Frontal cortex (tissue), 4 donors: ENCODE measurements around the gene PLXNA1. TPM values are rescaled to one million over a fixed set of nuclear protein-coding genes. Genes with fewer than 3 reads are reported as not detected.

ENCODE experiments used
- DNase-seq, 2 donors: peaks; one replicate each; pipeline ENCODE4 v3.0.0; 2012; ENCODE audit warnings: low spot score in 2 of 2
- FAIRE-seq: peaks from 2 replicates; lab custom pipeline; 2012; peaks lifted over from hg19 to GRCh38; lab: Jason Lieb, UNC
- total RNA-seq: library from RNA; depleted of rRNA; stranded (reverse); fragments of >200 nt; gene quantifications from one replicate; pipeline ENCODE4 v1.2.3, GENCODE V29; 2014
- donor health status: control.
- donor health status: control.
- donor health status: control.

The PLXNA1 gene
- total RNA-seq, result 46.9 TPM

DNA sequence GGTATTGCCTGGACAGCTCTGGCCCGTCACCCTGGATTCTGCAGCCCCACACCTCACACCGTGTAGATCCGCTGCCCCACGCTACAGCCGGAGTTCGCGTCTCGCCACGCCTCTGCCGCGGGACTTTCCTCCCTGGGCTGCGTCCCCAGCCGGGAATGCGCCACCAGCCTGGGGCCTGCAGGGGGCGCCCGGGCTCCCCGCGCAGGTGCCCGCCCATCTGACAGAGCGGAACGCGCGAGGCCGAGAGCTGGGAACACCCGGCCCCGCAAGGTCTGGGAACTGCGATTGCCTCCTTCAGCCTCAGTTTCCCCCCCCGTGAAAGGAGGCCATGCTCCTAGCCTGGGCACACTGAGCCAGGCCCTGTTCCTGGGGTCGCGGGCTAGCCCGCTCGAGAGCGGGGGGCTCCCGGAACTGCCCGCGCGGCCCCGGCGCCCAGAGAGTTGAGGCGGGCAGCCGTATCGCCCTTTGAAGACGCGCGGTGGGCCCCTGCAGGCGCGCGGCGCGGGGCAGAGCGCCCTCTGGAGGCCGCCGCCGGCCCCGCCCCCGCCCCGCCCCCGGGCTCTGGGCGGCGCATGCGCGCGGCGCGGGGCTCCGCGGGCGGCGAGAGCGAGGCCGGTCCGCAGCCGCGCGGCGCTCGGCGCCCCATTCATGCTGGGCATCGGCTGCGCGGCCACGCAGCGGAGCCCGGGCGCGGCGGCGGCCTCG, at the start of gene PLXNA1:
TSS of gene PLXNA1 (plus strand) at position 645 of the 705 bp plus-strand sequence. CDS start 5,479 bp downstream, outside the sequence.
- FAIRE-seq, result no peak
- DNase-seq, result peak; percentile 95 to 96

DNA sequence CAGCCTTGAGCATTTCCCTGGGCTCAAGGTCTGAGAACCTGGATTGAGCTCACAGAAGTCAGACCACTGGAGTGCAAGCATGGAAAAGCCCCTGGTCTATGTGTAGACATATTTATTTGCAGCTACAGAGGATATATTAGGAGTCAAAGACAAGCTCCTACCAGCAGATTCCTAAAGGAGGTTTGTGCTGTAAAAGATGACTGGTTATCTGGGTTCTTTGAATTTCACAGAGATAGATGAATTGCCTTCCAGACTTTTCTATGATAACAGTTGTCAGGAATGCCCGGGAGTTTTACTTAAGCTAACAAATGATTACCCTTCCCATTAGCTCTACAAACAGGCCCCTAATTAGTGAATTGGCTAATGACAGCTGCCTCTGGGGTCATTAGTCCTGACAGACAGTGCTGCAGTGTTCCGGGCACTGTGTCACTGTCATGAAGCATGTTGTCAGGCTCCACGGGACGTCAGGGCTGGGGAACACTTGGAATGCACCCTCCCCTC, 48.8 kb upstream of the PLXNA1 start:
- FAIRE-seq (no peak), DNase-seq (no peak)

DNA sequence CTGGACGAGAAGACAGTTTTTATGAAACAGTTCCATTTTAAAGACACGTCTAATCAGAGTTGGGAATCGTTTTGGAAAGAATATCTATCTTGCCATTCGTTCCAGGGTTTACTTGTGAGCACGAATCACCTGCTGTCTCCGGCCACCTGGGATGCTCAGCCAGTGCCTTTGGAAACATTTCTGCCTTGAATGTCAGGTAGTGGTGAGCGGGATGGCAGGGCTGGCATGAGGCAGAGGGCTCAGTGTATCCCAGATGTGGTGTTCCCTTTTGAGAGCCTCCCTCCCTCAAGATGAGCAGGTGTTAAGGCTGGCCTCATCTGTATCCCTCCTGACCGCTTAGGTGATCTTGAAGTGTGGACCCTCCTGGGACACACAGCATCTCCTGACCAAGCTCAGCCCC, 47.9 kb upstream of the PLXNA1 start:
- FAIRE-seq (no peak), DNase-seq (no peak)

DNA sequence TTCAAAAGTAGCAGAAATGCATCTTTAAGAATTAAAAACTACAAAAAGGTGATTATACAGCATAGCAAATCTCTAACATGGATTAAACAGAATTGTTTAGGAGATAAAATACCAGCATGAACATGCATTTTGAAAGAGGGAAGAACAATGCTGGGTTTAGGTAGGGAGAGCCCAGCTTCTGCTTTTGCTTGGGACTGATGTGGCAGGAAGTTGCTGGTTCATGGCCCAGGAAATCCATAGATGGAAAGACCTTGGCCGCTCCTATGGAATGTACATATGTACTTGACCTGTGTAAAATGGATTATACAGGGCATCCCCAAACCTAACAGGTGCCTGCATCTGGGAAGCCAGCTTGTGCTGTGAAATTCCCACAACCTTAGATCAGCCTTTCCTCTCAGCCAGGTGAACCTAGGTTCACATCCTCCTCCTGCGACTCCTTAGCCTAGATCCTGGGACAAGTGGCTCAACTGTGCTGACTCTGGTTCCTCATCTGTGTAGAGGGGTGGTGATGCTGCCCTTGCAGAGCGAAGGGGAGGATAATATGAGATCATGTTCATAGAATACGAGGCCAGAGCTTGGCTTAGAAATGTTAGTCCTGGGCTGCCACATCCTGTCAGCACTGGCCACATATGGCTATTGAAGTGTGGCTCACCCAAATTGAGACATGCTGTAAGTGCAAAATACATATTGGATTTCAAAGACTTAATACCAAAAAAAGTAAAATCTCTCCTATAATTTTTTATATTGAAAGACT, 47.0 kb upstream of the PLXNA1 start:
- FAIRE-seq, result no peak
- DNase-seq, result no peak

DNA sequence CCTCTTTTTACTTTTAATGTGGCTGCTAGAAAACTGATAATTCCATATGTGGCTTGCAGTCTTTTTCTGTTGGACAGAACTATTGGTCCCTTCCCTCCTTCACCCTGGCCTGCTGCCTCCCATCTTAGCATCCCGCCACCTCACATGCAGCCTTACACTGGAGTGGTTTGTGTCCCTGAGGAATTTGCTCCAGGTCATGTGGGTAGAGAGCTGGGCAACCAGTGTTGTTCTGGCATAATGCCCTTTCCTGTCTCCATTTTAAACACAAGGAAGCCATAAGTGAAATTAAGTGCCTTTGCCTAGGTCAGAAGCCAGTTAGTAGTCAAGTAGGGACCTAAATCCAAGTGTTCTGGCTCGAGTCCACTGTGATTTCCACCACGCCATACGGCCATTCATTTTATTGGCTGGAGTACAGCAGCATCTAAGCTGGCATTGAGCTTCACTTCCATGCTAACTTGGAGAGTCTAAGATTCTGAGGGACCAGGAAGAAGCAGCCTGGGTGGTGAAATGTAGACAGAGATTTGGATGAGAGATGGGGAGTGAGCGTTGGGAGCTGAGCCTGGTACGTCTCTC, 46.0 kb upstream of the PLXNA1 start:
- DNase-seq (no peak), FAIRE-seq (no peak)

DNA sequence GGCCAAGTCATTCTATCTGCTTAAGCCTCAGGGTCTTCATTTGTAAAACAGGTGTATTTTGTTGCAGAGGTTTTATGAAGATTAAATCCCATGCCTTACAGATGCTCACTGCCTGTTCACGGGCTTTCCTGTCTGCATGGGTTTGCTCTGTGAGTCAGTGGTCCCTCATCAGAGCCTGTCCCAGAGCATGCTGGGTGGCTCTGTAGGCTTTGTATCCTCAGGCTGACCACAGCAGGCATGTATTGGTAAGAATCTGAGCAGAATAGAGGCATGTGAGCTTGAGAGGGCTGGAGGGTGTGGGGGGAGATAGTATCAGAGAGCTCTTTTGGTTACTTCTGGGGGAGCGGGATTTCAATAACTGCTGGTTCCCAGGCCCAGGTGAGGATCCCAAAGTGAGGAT, 45.4 kb upstream of the PLXNA1 start:
- FAIRE-seq, result no peak

DNA sequence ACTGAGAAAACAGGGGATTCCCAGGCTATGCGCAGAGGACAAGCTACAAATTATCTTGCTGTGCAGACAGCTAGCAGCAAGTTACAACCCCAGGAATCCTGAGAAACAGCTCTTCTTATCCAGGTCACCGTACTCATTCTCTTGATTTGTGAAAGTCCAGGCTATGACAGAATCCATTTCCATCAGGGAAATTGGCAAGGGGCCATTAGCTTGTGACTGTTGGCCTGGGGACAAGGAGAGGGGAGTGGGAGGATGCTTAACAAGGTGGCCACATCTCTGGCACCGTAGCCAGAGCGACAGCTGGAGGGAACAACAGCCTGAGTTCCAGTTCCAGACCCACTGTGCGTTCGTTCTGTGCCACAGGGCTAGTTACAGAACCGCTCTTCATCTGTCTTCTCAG, 44.9 kb upstream of the PLXNA1 start:
- DNase-seq (no peak), FAIRE-seq (no peak)

More for the DNA sequence above, 45.4 kb upstream of the PLXNA1 start:
- DNase-seq, result no peak

DNA sequence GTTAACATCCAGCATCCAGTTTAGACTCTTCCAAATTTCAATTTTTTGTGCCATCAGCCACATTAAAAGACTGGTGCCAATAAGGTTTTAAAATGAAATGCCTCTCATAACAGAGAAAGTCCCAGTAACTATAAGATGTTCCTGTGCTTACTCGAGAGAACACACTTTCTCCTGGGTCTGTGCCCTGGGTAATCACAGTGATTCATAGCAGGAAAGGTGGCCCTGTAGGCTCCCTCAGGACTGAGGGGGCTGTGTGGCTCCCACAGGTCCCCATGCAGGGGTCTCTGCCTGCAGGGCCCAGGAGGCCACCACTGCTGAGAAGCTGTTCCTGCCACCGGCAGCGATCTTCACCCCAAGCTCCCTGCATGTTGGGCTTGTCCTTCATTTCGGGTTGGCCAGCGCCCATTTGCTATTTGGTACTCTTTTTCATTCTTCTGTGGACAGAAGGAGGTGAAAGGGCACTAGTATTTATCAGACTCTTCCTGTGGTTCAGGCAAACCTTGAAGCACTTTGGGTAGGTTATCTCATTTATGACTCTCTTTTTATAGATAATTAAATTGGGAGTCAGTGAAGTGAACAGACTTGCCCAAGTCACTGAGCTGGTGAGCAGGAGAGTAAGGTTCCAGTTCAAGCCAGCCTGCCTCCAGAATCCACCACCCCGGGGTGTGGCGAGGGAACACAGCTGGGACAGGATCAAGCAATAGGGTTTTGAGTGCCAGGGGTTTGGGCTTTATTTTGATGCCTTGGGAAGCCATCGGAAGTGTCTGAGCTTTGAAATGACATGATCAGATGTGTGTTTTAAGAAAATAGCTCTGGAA, 44.2 kb upstream of the PLXNA1 start:
- FAIRE-seq, result no peak
- no peak for DNase-seq

DNA sequence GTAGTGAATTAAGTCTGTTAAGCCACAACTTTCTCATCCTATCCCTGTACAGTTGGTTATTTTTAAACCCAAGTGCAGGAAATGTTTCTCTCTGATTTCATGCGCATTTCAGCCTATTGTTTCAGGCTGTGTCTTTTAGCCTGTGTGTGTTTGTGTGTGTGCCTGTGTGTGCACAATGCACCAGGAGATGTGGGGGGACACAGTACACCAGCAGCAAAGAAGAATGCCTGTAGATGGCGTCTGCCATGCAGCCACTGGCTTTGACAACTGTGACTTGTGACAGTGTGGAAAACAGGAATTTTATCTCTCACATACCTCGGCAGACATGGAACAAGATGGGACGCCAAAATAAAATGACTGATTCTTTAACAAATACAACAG, 43.6 kb upstream of the PLXNA1 start:
- DNase-seq (no peak), FAIRE-seq (no peak)

DNA sequence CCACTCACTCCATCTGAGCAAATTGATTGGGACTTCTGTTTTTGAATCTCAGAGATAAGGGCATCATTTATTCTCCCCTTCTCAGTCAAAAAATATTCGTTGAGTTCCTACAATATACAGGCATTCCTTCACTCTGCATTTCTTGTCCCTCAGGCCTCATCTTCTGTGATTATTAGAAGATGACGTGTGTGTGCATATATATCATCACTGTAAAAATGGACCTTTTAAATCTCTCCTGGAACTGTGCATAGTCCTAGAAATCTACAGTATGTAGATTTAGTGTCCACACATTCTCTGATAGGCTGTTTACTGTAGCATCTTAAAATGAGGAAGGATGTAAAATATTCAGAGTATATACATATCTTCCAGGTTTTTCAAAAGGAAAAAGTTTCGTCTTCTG, 43.2 kb upstream of the PLXNA1 start:
- FAIRE-seq (no peak), DNase-seq (no peak)

DNA sequence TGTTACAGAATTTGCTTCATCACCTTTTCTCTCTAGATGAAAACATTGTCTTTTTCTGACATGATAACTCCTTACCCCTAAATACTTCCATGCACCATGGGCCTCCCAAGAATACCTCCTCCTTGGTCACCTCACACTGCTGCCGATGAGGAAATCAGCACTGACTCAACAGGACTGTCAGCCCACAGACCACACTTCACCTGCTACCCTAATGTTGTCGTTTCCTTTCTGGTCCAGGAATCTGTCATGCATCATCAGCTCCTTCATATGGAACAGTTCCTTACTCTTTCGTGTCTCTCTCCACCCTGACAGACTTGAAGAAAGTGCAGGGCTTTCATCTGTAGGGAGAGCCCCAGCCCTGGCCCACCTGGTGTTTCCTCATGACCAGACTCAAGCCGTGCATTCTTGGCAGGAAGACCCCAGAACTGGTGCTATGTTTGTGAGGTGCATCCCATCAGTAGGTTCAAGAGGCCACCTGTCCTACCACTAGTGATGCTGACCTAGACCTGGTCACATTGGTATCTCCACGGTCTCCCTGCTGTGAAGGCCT, 41.1 kb upstream of the PLXNA1 start:
- DNase-seq (no peak), FAIRE-seq (no peak)

DNA sequence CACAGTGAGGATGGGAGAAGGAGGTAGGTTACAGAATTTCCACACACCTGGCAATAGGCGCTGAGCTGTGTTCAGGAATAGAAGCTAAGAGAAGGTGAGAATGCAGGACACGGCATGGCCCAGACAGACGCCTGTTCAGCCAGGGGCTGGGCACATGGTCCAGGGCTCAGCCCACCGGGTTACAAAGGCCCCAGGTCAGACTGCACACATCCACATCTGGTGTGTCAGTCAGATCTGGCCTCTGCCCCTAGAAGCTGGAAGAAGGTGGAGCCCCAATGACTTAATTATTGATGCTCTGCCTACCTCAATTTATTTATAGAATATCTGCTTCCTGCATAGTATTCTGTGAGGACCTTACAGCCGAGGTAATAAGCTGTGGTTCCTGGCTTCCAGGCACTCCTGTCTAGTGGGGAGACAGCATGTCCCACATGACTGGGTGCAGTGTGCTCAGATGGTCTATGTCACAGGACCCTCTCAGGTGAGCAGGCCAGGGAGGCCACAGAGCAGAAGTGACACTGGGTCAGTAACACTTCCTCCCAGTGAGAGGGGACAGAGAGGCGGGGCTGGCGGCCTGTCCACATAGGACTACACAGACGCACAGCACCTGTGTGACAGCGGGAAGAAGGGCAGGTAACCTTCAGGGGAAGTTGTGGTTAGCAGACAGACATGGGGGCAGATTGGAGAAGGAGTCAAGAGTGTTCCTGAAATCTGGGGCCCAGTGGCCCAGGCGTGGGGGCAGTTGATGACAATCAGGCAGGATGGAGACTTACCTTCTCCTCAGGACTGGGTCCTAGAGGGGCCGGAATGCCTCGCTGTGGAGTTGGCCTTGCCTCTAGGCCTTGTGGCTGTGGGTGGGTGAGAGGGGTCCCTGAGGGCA, 38.6 kb upstream of the PLXNA1 start:
- FAIRE-seq (no peak), DNase-seq (no peak)

DNA sequence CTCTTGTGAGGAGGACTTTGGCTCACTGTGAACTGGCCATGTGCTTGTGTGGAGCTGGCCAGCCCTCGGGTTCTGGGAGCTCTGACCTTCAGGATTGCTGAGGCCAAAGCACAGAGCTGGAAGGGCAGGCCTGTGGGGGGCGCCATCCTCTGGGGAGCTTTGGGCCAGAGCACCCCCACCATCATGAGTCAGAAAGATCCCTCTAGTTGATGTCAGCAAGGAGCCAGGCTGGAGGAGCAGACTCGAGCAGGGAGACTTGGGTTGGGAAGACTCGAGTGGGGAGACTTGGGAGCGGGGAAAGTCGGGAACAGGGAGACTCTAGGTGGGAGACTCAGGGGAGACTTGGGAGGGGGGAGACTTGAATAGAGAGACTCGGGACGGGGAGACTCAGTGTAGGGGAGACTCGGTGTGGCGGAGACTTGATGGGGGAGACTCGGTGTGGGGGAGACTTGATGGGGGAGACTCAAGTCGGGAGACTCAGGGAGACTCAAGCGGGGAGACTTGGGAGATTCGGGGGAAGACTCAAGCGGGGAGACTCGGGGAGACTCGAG, 37.7 kb upstream of the PLXNA1 start:
- DNase-seq (no peak), FAIRE-seq (no peak)

DNA sequence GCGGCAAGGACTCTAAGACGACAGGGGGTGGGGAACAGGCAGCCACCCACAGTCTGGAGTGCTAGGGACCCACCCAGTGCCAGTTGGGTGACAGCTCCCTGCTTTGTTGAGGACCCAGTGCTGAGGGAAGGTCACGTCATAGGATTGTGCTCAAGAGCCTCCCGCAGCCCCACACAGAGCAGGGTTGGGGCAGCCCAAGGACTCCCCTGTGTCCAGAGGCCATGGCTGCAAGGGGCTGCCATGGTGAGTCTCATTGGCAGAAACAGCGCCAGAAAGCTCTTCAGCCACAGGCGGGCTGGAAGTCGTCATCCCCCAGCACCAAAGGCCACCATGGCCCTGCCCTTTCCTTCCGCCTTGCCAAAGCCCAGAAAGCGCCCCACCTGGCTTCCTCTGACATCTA, 37.0 kb upstream of the PLXNA1 start:
- no peak for DNase-seq

DNA sequence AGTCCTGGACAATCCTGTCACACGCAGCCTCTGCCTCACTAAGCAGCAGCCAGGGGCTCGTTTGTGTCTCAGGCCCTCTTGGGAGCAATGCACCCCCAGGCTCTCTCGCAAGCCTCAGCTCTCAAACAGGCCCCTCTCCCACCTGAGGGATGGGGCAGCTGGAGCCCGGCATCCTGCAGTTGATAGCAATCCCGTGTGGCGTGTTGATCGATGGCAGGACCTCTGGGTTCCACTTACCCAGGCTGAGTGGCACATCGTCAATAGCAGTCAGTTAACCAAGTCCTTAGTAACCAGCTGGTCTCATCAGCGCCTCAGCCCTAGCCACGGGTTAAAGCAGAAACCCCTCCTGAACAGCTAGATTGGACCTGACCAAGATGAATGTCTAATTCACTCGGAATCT, 36.5 kb upstream of the PLXNA1 start:
- FAIRE-seq (no peak), DNase-seq (no peak)

More for the DNA sequence above, 37.0 kb upstream of the PLXNA1 start:
- no peak for FAIRE-seq

DNA sequence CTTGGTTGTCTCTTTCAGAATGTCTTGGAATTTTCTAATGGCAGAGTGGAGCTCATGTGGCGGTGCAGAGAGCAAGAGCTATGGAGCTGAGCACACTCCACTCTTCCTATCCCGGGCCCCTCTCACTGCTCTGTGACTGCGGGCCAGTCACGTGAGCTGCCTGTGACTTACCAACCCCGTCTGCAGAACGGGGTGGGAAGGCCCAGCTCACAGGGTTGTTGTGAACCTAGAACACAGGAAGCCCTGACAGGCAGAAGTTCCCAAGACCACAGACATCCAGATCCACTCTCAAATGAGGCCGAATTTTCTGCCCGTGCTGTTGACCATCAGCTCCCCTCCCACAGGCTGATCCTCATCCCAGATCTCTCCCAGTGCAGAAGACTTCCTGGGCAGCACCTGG, 35.5 kb upstream of the PLXNA1 start:
- FAIRE-seq (no peak), DNase-seq (no peak)

DNA sequence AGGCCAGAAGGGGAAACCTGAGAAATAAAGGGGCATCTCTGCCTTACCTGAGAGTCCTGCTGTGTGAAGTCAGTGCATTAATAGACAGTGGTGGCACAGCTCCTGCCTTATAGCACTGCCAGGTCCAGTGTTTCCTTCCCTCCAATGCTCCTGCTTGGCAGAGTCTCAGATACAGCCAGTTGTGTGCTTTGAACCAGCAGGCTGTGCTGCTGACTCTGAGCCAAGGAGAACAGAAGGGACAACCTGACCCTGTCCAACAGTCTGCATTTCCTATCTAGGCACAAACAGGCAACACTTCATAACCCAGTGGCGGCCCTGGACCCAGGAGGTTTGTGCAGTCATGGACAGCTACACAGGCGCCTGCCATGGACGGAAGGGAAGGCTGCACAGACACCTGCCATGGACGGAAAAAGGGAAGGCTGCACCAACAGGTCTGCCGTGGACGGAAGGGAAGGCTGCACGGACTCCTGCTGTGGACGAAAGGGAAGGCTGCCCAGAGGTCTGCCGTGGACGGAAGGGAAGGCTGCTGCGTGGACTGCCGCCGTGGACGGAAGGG, 33.9 kb upstream of the PLXNA1 start:
- DNase-seq (no peak), FAIRE-seq (no peak)

DNA sequence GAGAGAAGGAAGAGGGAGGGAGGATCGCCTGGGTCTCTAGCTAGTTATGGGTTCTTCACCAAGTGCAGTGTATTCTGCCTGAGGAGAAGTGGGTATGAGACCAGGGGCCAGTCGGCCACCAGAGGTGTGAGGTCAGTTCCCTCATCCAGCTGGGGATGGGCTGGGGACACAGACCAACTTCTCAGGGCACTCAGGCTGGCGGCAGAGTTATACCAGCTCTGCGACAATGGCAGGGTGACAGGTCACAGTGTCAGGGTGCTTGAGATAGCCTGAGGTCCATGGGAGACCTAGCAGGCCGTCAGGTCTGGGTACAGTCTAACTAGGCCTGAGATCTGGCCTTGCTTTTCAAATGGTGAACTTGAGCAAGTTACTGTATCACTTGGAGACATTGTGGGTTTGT, 31.4 kb upstream of the PLXNA1 start:
- FAIRE-seq, result no peak

More for the DNA sequence above, 31.4 kb upstream of the PLXNA1 start:
- DNase-seq, result no peak
